ENCODE data around the gene ITGB5. TPM values are rescaled to one million over a fixed set of nuclear protein-coding genes. Genes with fewer than 3 reads are reported as not detected.
A peak's percentile ranks its signal among the peaks of the same experiment; 100 is the strongest.
"Not testable (repeated sequence)": the region's sequence is repeated elsewhere in the genome, so short reads cannot be mapped to it uniquely, and the experiment has no call there.

ITGB5 gene
- total and polyA plus RNA-seq, 2 donors (not counting 1 experiment from before 2014, with no cell fraction given): 99.7 to 196 TPM

GRCh38 chr3:124785973-124786372 lies 101.2 kb downstream of the ITGB5 start:
- H3K27ac ChIP-seq (ENCODE audit: insufficient read depth, low read length): no peak overlapping the region
- peaks cover 13% of the 10 kb centered on the region for H3K4me1 ChIP-seq (ENCODE audit: control insufficient read depth, extremely low read depth, insufficient read depth, low read length)
- no peaks in the 10 kb centered on the region for H4K20me1 ChIP-seq (ENCODE audit: control insufficient read depth, extremely low read depth, insufficient read depth, low read length)
- TF ChIP-seq, protein P1, sequence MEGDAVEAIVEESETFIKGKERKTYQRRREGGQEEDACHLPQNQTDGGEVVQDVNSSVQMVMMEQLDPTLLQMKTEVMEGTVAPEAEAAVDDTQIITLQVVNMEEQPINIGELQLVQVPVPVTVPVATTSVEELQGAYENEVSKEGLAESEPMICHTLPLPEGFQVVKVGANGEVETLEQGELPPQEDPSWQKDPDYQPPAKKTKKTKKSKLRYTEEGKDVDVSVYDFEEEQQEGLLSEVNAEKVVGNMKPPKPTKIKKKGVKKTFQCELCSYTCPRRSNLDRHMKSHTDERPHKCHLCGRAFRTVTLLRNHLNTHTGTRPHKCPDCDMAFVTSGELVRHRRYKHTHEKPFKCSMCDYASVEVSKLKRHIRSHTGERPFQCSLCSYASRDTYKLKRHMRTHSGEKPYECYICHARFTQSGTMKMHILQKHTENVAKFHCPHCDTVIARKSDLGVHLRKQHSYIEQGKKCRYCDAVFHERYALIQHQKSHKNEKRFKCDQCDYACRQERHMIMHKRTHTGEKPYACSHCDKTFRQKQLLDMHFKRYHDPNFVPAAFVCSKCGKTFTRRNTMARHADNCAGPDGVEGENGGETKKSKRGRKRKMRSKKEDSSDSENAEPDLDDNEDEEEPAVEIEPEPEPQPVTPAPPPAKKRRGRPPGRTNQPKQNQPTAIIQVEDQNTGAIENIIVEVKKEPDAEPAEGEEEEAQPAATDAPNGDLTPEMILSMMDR (conservative IDR thresholded peaks at IDR 0.05 in 1 of 2, IDR thresholded peaks at IDR 0.05 in 1 of 2; ENCODE audit: low read depth in 1 of 2, low read length in 2 of 2): no peak
- TF ChIP-seq EZH2 (IDR thresholded peaks at IDR 0.05; ENCODE audit: low read length, missing control alignments): no peak
- no peak overlapping the region for H3K9ac ChIP-seq (ENCODE audit: insufficient read depth, low read length)
- no peaks in the 10 kb centered on the region for H3K79me2 ChIP-seq (ENCODE audit: control insufficient read depth, insufficient read depth, low read length)
- H3K27me3 ChIP-seq (ENCODE audit: control insufficient read depth, insufficient read depth, low read length): no peaks in the 10 kb centered on the region
- no peak overlapping the region for H2AFZ ChIP-seq (ENCODE audit: low read length)
- no peaks in the 10 kb centered on the region for H3K36me3 ChIP-seq (ENCODE audit: control insufficient read depth, insufficient read depth, low read length)
- H3K4me3 ChIP-seq (replicated peaks in 1 of 4; ENCODE audit: control extremely low read depth in 1 of 4, insufficient read depth in 1 of 4, low read depth in 3 of 4, low read length in 4 of 4): no peak overlapping the region
- H3K9me3 ChIP-seq (ENCODE audit: control insufficient read depth, insufficient read depth, low read depth, low read length): no peaks in the 10 kb centered on the region
- DNase-seq (ENCODE audit: low read depth in 2 of 2): no peak
- H3K4me2 ChIP-seq (ENCODE audit: extremely low read depth, insufficient read depth, low read length): no peak overlapping the region

DNA sequence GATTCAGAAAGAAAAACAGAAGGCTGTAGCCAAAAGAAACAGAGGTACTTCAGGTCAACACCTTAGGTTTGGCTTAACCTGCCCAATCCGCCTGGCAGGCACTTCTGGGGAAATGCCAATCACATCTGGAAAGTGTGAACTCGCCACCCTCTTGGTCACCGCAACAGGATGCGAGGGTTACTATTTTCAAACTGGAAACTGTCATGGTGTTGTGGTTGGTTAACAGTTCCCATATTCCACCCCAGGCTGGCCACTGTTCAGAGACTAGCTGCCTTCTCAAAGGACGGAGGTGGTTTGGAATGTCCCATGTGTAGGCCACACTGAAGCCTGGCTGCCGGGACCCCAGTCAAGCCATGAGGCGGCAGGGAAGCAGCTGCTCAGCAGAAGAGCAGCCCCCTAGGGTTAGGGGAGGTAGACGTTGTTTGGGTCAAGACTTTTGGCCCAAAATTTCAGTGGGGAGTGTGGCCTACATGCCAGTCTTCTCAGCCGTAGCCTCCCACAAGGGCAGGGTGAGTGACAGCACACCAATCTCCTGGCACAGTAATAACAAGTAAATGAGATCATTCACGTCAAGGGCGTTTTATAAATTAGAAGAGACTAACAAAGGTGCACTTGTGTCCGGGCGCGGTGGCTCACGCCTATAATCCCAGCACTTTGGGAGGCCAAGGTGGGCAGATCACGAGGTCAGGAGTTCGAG lies 102.3 kb downstream of the ITGB5 start:
- no peaks in the 10 kb centered on the region for H3K36me3 ChIP-seq (ENCODE audit: control insufficient read depth, insufficient read depth, low read length)
- no peak overlapping the region for H3K4me2 ChIP-seq (ENCODE audit: extremely low read depth, insufficient read depth, low read length)
- no peak overlapping the region for H2AFZ ChIP-seq (ENCODE audit: low read length)
- no peaks in the 10 kb centered on the region for H4K20me1 ChIP-seq (ENCODE audit: control insufficient read depth, extremely low read depth, insufficient read depth, low read length)
- H3K79me2 ChIP-seq (ENCODE audit: control insufficient read depth, insufficient read depth, low read length): no peaks in the 10 kb centered on the region
- no peaks in the 10 kb centered on the region for H3K27me3 ChIP-seq (ENCODE audit: control insufficient read depth, insufficient read depth, low read length)
- DNase-seq (ENCODE audit: low read depth in 2 of 2): peak in 1 of 2 donors; percentile 81
- H3K9me3 ChIP-seq (ENCODE audit: control insufficient read depth, insufficient read depth, low read depth, low read length): no peaks in the 10 kb centered on the region
- no peak overlapping the region for H3K9ac ChIP-seq (ENCODE audit: insufficient read depth, low read length)
- no peak overlapping the region for H3K4me3 ChIP-seq (replicated peaks in 1 of 4; ENCODE audit: control extremely low read depth in 1 of 4, insufficient read depth in 1 of 4, low read depth in 3 of 4, low read length in 4 of 4)
- peaks cover 24% of the 10 kb centered on the region for H3K4me1 ChIP-seq (ENCODE audit: control insufficient read depth, extremely low read depth, insufficient read depth, low read length)
- TF ChIP-seq, protein P1 (conservative IDR thresholded peaks at IDR 0.05 in 1 of 2, IDR thresholded peaks at IDR 0.05 in 1 of 2; ENCODE audit: low read depth in 1 of 2, low read length in 2 of 2): no peak
- TF ChIP-seq EZH2 (IDR thresholded peaks at IDR 0.05; ENCODE audit: low read length, missing control alignments): no peak
- no peak overlapping the region for H3K27ac ChIP-seq (ENCODE audit: insufficient read depth, low read length)

DNA sequence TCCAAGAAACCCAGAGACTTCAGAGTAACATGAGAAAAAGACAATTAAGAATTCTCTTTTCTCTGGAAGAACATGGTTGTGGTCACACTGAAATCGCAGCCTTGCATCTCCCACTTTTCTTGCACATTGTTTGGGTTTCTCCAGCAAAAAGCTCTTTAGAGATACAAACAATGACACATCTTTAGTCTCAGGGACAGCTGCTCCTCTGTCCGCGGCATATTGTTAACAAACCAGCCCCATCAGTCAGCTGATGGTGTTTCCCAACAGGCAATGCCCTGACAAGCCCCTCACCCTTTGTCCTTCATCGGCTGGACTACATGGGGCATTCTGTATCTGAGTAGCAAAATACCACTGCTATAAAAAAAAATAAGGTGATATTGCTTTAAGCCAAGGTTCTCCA lies 103.5 kb downstream of the ITGB5 start:
- Histone ChIP-seq H3K4me3 (replicated peaks in 1 of 4; ENCODE audit: control extremely low read depth in 1 of 4, insufficient read depth in 1 of 4, low read depth in 3 of 4, low read length in 4 of 4) (no peak overlapping the region), H3K4me2 (ENCODE audit: extremely low read depth, insufficient read depth, low read length) (no peak overlapping the region), H4K20me1 (ENCODE audit: control insufficient read depth, extremely low read depth, insufficient read depth, low read length) (no peaks in the 10 kb centered on the region), H3K36me3 (ENCODE audit: control insufficient read depth, insufficient read depth, low read length) (no peaks in the 10 kb centered on the region), H3K27me3 (ENCODE audit: control insufficient read depth, insufficient read depth, low read length) (no peaks in the 10 kb centered on the region), H3K9me3 (ENCODE audit: control insufficient read depth, insufficient read depth, low read depth, low read length) (no peaks in the 10 kb centered on the region), H2AFZ (ENCODE audit: low read length) (no peak overlapping the region), H3K4me1 (ENCODE audit: control insufficient read depth, extremely low read depth, insufficient read depth, low read length) (peaks cover 25% of the 10 kb centered on the region), H3K27ac (ENCODE audit: insufficient read depth, low read length) (no peak overlapping the region), H3K9ac (ENCODE audit: insufficient read depth, low read length) (no peak overlapping the region), H3K79me2 (ENCODE audit: control insufficient read depth, insufficient read depth, low read length) (no peaks in the 10 kb centered on the region)
- TF ChIP-seq EZH2 (IDR thresholded peaks at IDR 0.05; ENCODE audit: low read length, missing control alignments): no peak
- TF ChIP-seq, protein P1 (conservative IDR thresholded peaks at IDR 0.05 in 1 of 2, IDR thresholded peaks at IDR 0.05 in 1 of 2; ENCODE audit: low read depth in 1 of 2, low read length in 2 of 2): no peak
- peak in 1 of 2 donors; percentile 40 for DNase-seq (ENCODE audit: low read depth in 2 of 2)

- not testable (repeated sequence) for H3K9me3 ChIP-seq (ENCODE audit: control insufficient read depth, insufficient read depth, low read depth, low read length); H3K79me2 ChIP-seq (ENCODE audit: control insufficient read depth, insufficient read depth, low read length); H3K36me3 ChIP-seq (ENCODE audit: control insufficient read depth, insufficient read depth, low read length); H3K9ac ChIP-seq (ENCODE audit: insufficient read depth, low read length); H4K20me1 ChIP-seq (ENCODE audit: control insufficient read depth, extremely low read depth, insufficient read depth, low read length); H3K27ac ChIP-seq (ENCODE audit: insufficient read depth, low read length); H3K4me2 ChIP-seq (ENCODE audit: extremely low read depth, insufficient read depth, low read length); H3K4me3 ChIP-seq (replicated peaks in 1 of 4; ENCODE audit: control extremely low read depth in 1 of 4, insufficient read depth in 1 of 4, low read depth in 3 of 4, low read length in 4 of 4); H2AFZ ChIP-seq (ENCODE audit: low read length); DNase-seq (ENCODE audit: low read depth in 2 of 2); H3K27me3 ChIP-seq (ENCODE audit: control insufficient read depth, insufficient read depth, low read length)
- H3K4me1 ChIP-seq (ENCODE audit: control insufficient read depth, extremely low read depth, insufficient read depth, low read length): peaks cover 25% of the 10 kb centered on the region
These were observed 104.8 kb downstream of the ITGB5 start for GRCh38 chr3:124782377-124782712.

Data from fibroblast of lung (primary cell).